NCI-H146 treated with DMSO at 0.1 percent for 48 hours (cell line): ENCODE data around the gene CFAP69.
"Not testable (repeated sequence)": the region's sequence is repeated elsewhere in the genome, so short reads cannot be mapped to it uniquely, and the experiment has no call there.

ENCODE experiments used
- DNase-seq: peaks from one replicate; lab custom pipeline; 2025; ENCODE audit not compliant: unreplicated experiment; lab: John Stamatoyannopoulos, UW

CFAP69 gene

GRCh38 chr7:90232430-90232829 lies 12.5 kb upstream of the CFAP69 start:
- no peak for DNase-seq

GRCh38 chr7:90233569-90233968 lies 11.4 kb upstream of the CFAP69 start:
- DNase-seq = no peak

GRCh38 chr7:90236721-90237289 lies 8.2 kb upstream of the CFAP69 start:
- DNase-seq = no peak

- no peak for DNase-seq
Measured at GRCh38 chr7:90238022-90238421, 7.0 kb upstream of the CFAP69 start.

- no peak for DNase-seq
Measured at GRCh38 chr7:90238583-90238982, 6.4 kb upstream of the CFAP69 start.

- no peak for DNase-seq
Measured at GRCh38 chr7:90239050-90239449, 5.9 kb upstream of the CFAP69 start.

- no peak for DNase-seq
Measured at GRCh38 chr7:90239625-90240228, 5.2 kb upstream of the CFAP69 start.

GRCh38 chr7:90242369-90243168 lies 2.4 kb upstream of the CFAP69 start:
- no peak for DNase-seq

- DNase-seq = no peak
Measured at GRCh38 chr7:90243556-90243955, 1.4 kb upstream of the CFAP69 start.

- no peak for DNase-seq
Measured at GRCh38 chr7:90244565-90244908, 437 bp upstream of the CFAP69 start.

- DNase-seq = no peak
Measured at GRCh38 chr7:90246171-90246570, 1.2 kb downstream of the CFAP69 start.

GRCh38 chr7:90248706-90249105 lies 3.7 kb downstream of the CFAP69 start:
- DNase-seq = no peak

- DNase-seq = no peak
Measured at GRCh38 chr7:90250601-90251303, 5.8 kb downstream of the CFAP69 start.

GRCh38 chr7:90251304-90251635 lies 6.3 kb downstream of the CFAP69 start:
- DNase-seq = no peak

- DNase-seq = not testable (repeated sequence)
Measured at GRCh38 chr7:90256011-90256410, 11.0 kb downstream of the CFAP69 start.

GRCh38 chr7:90256778-90257177 lies 11.8 kb downstream of the CFAP69 start:
- DNase-seq = no peak

- no peak for DNase-seq
Measured at GRCh38 chr7:90261441-90261840, 16.5 kb downstream of the CFAP69 start.

GRCh38 chr7:90262438-90262837 lies 17.5 kb downstream of the CFAP69 start:
- no peak for DNase-seq

GRCh38 chr7:90266808-90267207 lies 21.8 kb downstream of the CFAP69 start:
- no peak for DNase-seq

- no peak for DNase-seq
Measured at GRCh38 chr7:90267263-90267858, 22.4 kb downstream of the CFAP69 start.

- no peak for DNase-seq
Measured at GRCh38 chr7:90269163-90269562, 24.2 kb downstream of the CFAP69 start.
